Keratinocyte (primary cell): ENCODE measurements around the gene ROCK1. TPM values are rescaled to one million over a fixed set of nuclear protein-coding genes. Genes with fewer than 3 reads are reported as not detected.

ENCODE experiments used
- DNase-seq: peaks from one replicate; pipeline ENCODE4 v3.0.0-alpha.2; 2011; ENCODE audit warnings: low read depth, missing footprints, low spot score
- FAIRE-seq: peaks from 2 replicates; lab custom pipeline; 2011; peaks lifted over from hg19 to GRCh38; lab: Jason Lieb, UNC
- H2AFZ ChIP-seq: 2 replicates; pipeline ENCODE4 v1.6.0; 2012; ENCODE audit warnings: low read length, control low read depth, inconsistent platforms; ENCODE audit not compliant: control insufficient read depth
- H3K27ac ChIP-seq: 2 replicates; pipeline ENCODE4 v1.5.1; 2011; ENCODE audit warnings: low read length; ENCODE audit not compliant: control insufficient read depth, insufficient read depth
- H3K27me3 ChIP-seq: 3 replicates; pipeline ENCODE4 v1.6.0; 2011; ENCODE audit warnings: low read length; ENCODE audit not compliant: control insufficient read depth, insufficient read depth; ENCODE audit errors: extremely low read depth
- H3K36me3 ChIP-seq, 2 experiments: 2 replicates in 1 of 2; 3 replicates in 1 of 2; pipeline ENCODE4 v1.5.1; 2011; ENCODE audit warnings: low read length in 2 of 2, mild to moderate bottlenecking in 1 of 2; ENCODE audit not compliant: control insufficient read depth in 2 of 2, insufficient read depth in 2 of 2; ENCODE audit errors: extremely low read depth in 1 of 2
- H3K4me1 ChIP-seq: 3 replicates; pipeline ENCODE4 v1.5.1; 2011; ENCODE audit warnings: low read length; ENCODE audit not compliant: control insufficient read depth, insufficient read depth; ENCODE audit errors: extremely low read depth
- H3K4me2 ChIP-seq: 3 replicates; pipeline ENCODE4 v1.6.0; 2011; ENCODE audit warnings: low read depth, low read length; ENCODE audit not compliant: control insufficient read depth, insufficient read depth; ENCODE audit errors: extremely low read depth
- H3K4me3 ChIP-seq, 3 experiments: fragments of 200-600 bp in 1 of 3; sonication (generic) in 1 of 3; 2 replicates in 2 of 3; 3 replicates in 1 of 3; pipeline ENCODE4 v1.5.1; 2011 to 2016; ENCODE audit warnings: low read length in 3 of 3, mild to moderate bottlenecking in 3 of 3, control low read depth in 2 of 3, inconsistent platforms in 1 of 3, low read depth in 1 of 3, mixed read lengths in 1 of 3, mixed run types in 1 of 3, moderate library complexity in 1 of 3; ENCODE audit not compliant: control insufficient read depth in 2 of 3, insufficient read depth in 2 of 3; ENCODE audit errors: extremely low read depth in 1 of 3
- H3K79me2 ChIP-seq: 2 replicates; pipeline ENCODE4 v1.6.0; 2012; ENCODE audit warnings: low read length; ENCODE audit not compliant: control insufficient read depth, insufficient read depth
- H3K9ac ChIP-seq: 3 replicates; pipeline ENCODE4 v1.6.0; 2011; ENCODE audit warnings: low read length; ENCODE audit not compliant: control insufficient read depth, insufficient read depth; ENCODE audit errors: extremely low read depth
- H3K9me1 ChIP-seq: 3 replicates; pipeline ENCODE4 v1.6.0; 2011; ENCODE audit warnings: low read length; ENCODE audit not compliant: control insufficient read depth, insufficient read depth; ENCODE audit errors: extremely low read depth
- H3K9me3 ChIP-seq: 2 replicates; pipeline ENCODE4 v1.5.1; 2012; ENCODE audit warnings: low read depth, low read length; ENCODE audit not compliant: control insufficient read depth
- H4K20me1 ChIP-seq: 3 replicates; pipeline ENCODE4 v1.6.0; 2011; ENCODE audit warnings: low read length; ENCODE audit not compliant: control insufficient read depth, insufficient read depth; ENCODE audit errors: extremely low read depth
- EZH2 ChIP-seq: IDR thresholded peaks from one replicate; pipeline ENCODE4 v1.6.1; 2012; ENCODE audit warnings: inconsistent platforms, mild to moderate bottlenecking, low read length, moderate library complexity
- dilution Hi-C: fragments of 300-500 bp; cut with MboI; formaldehyde crosslinking; loops from one replicate; pipeline ENCODE4 v1.7.0; 2020; ENCODE audit warnings: low sequenced_read_pairs; ENCODE audit not compliant: extremely low pct_ligation_motif_present
- polyA plus RNA-seq, 5 experiments: library from polyadenylated mRNA; depleted of rRNA in 3 of 5; stranded (reverse) in 3 of 5; stranded (forward) in 1 of 5; unstranded in 1 of 5; fragments of >200 nt; gene quantifications; 1 replicate in 1 of 5; 2 replicates in 3 of 5; 3 replicates in 1 of 5; pipeline versions ENCODE4 v1.2.1 to v1.2.3, GENCODE V29; 2011 to 2012; ENCODE audit warnings: missing spikeins in 2 of 5, low read depth in 1 of 5, low replicate concordance in 1 of 5
- TF ChIP-seq, protein P1 (sequence below), 3 experiments: IDR thresholded peaks in 1 of 3; conservative IDR thresholded peaks in 1 of 3; optimal IDR thresholded peaks in 1 of 3; 2 replicates in 2 of 3; 3 replicates in 1 of 3; pipeline versions ENCODE3 to v1.5.1; 2011; ENCODE audit warnings: low read length in 3 of 3, mild to moderate bottlenecking in 3 of 3, moderate library complexity in 2 of 3, control low read depth in 1 of 3, inconsistent platforms in 1 of 3; ENCODE audit not compliant: insufficient read depth in 2 of 3; ENCODE audit errors: extremely low read depth in 1 of 3

ROCK1 gene
- polyA plus RNA-seq, 1 donor (not counting 4 experiments of a cell fraction or from before 2014, with no cell fraction given), result 25.9 TPM

DNA sequence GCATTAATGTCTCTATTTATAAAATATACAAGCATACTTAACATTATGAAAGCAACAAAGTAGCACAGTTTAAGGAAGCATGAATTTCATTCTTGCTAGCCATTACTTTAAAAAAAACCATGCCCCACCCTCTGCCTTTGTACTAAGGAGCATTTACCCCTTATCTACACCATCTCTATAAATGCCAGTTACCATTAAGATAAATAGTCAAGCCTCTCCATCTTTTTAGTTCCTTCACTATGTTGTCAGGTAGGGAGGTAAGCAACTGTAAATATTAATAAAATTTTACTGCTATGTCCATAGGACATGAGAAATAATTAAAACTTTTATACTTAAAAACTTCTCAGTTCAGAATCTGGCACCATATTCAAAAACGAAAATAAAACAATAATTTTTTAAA lies 42.1 kb downstream of the ROCK1 start:
- Histone ChIP-seq H2AFZ (no peak overlapping the region), H3K9ac (no peak overlapping the region), H3K27me3 (no peaks in the 10 kb centered on the region), H3K4me2 (no peak overlapping the region), H4K20me1 (peaks cover 7% of the 10 kb centered on the region), H3K4me1 (peaks cover 4% of the 10 kb centered on the region), H3K9me3 (no peaks in the 10 kb centered on the region), H3K9me1 (peaks cover 2% of the 10 kb centered on the region), H3K4me3 (no peak overlapping the region), H3K27ac (no peak overlapping the region), H3K36me3 (no peaks in the 10 kb centered on the region), H3K79me2 (peaks cover 48% of the 10 kb centered on the region)
- DNase-seq (no peak), FAIRE-seq (no peak)
- dilution Hi-C loops, result no loop called here
- TF ChIP-seq, protein P1, sequence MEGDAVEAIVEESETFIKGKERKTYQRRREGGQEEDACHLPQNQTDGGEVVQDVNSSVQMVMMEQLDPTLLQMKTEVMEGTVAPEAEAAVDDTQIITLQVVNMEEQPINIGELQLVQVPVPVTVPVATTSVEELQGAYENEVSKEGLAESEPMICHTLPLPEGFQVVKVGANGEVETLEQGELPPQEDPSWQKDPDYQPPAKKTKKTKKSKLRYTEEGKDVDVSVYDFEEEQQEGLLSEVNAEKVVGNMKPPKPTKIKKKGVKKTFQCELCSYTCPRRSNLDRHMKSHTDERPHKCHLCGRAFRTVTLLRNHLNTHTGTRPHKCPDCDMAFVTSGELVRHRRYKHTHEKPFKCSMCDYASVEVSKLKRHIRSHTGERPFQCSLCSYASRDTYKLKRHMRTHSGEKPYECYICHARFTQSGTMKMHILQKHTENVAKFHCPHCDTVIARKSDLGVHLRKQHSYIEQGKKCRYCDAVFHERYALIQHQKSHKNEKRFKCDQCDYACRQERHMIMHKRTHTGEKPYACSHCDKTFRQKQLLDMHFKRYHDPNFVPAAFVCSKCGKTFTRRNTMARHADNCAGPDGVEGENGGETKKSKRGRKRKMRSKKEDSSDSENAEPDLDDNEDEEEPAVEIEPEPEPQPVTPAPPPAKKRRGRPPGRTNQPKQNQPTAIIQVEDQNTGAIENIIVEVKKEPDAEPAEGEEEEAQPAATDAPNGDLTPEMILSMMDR (optimal IDR thresholded peaks at IDR 0.05 in 1 of 3, IDR thresholded peaks at IDR 0.05 in 1 of 3, conservative IDR thresholded peaks at IDR 0.05 in 1 of 3; ENCODE audit: extremely low read depth in 1 of 3, insufficient read depth in 2 of 3, low read length in 3 of 3), result no peak
- TF ChIP-seq EZH2, result no peak

DNA sequence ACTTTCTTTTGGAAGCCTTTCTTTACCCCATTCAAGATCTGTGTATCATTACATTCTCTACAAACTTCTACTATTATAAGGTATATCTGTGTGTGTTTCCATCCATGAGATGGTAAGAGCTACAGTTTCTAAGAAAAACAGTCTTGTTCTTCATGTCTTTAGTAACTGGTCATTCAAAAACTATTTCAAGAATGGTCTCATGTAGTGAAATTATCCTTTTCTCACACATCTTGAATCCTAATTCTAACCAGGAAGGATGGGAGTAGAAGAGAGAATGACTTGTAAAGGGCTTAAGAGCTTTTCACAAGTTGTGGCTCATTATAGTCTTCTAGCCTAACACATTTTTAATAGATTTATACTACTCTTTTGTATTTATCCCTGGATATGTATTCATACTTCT lies 47.3 kb downstream of the ROCK1 start:
- H4K20me1 ChIP-seq, result no peaks in the 10 kb centered on the region
- dilution Hi-C loops, result no loop called here
- H3K79me2 ChIP-seq, result peaks cover 41% of the 10 kb centered on the region
- TF ChIP-seq EZH2, result no peak
- TF ChIP-seq, protein P1 (optimal IDR thresholded peaks at IDR 0.05 in 1 of 3, IDR thresholded peaks at IDR 0.05 in 1 of 3, conservative IDR thresholded peaks at IDR 0.05 in 1 of 3; ENCODE audit: extremely low read depth in 1 of 3, insufficient read depth in 2 of 3, low read length in 3 of 3), result no peak
- H3K9me1 ChIP-seq, result no peaks in the 10 kb centered on the region
- no peaks in the 10 kb centered on the region for H3K4me1 ChIP-seq
- no peaks in the 10 kb centered on the region for H3K9me3 ChIP-seq
- H3K4me3 ChIP-seq, result no peak overlapping the region
- no peak overlapping the region for H3K4me2 ChIP-seq
- no peak overlapping the region for H3K27ac ChIP-seq
- H3K27me3 ChIP-seq, result no peaks in the 10 kb centered on the region
- FAIRE-seq (no peak), DNase-seq (no peak)
- no peak overlapping the region for H2AFZ ChIP-seq
- H3K36me3 ChIP-seq, result no peaks in the 10 kb centered on the region
- H3K9ac ChIP-seq, result no peak overlapping the region
